IMR-90 (cell line): ENCODE data around the gene DEFB129. TPM values are rescaled to one million over a fixed set of nuclear protein-coding genes. Genes with fewer than 3 reads are reported as not detected.
"Not testable (repeated sequence)": the region's sequence is repeated elsewhere in the genome, so short reads cannot be mapped to it uniquely, and the experiment has no call there.

Experiments used
- ATAC-seq: fragments of 200-7000 bp; cut with Tn5 transposase; 2 replicates; pipeline ENCODE4 v1.9.1; 2020; ENCODE audit warnings: low read depth, mild to moderate bottlenecking, moderate library complexity
- BruUV-seq: library from RNA; stranded (reverse); fragments of 400-500 nt; replicated peaks from 2 replicates; lab custom pipeline; 2021; lab: Mats Ljungman, UMichigan
- CTCF ChIA-PET: fragments of 300-600 bp; formaldehyde crosslinking; extraction: SDS; loops from one replicate; lab custom pipeline; 2021; ENCODE audit warnings: antibody characterized with exemption; lab: Yijun Ruan, JAX
- POLR2A ChIA-PET: fragments of 300-600 bp; sonication (Branson Sonifier 250); formaldehyde crosslinking; loops from one replicate; lab custom pipeline; 2022; ENCODE audit warnings: antibody characterized with exemption; ENCODE audit not compliant: unreplicated experiment; lab: Charles Lee
- DNase-seq: peaks from one replicate; pipeline ENCODE4 v3.0.0; 2013
- H2AFZ ChIP-seq: replicated peaks from 2 replicates; pipeline ENCODE3; 2013; ENCODE audit warnings: low read length, mild to moderate bottlenecking; ENCODE audit not compliant: poor library complexity
- H2AK5ac ChIP-seq: 2 replicates; pipeline ENCODE4 v1.6.1; 2013; ENCODE audit warnings: low read depth, low read length, inconsistent platforms
- H2AK9ac ChIP-seq: replicated peaks from 2 replicates; pipeline ENCODE3; 2013; ENCODE audit warnings: mild to moderate bottlenecking, low read depth, low read length, moderate library complexity; ENCODE audit not compliant: poor library complexity
- H2BK120ac ChIP-seq: 2 replicates; pipeline ENCODE4 v1.6.1; 2013; ENCODE audit warnings: low read depth, low read length, inconsistent platforms
- H2BK15ac ChIP-seq: 3 replicates; pipeline ENCODE4 v1.6.1; 2013; ENCODE audit warnings: low read depth, low read length, inconsistent platforms
- H2BK20ac ChIP-seq: 2 replicates; pipeline ENCODE4 v1.6.1; 2013; ENCODE audit warnings: low read depth, mild to moderate bottlenecking, inconsistent platforms, low read length, moderate library complexity
- H2BK5ac ChIP-seq: 2 replicates; pipeline ENCODE4 v1.6.1; 2013; ENCODE audit warnings: mild to moderate bottlenecking, low read depth, low read length, inconsistent platforms; ENCODE audit not compliant: poor library complexity, severe bottlenecking
- H3K14ac ChIP-seq: replicated peaks from 2 replicates; pipeline ENCODE4 v1.6.1; 2013; ENCODE audit warnings: low read depth, low read length, inconsistent platforms
- H3K18ac ChIP-seq: 2 replicates; pipeline ENCODE4 v1.6.1; 2013; ENCODE audit warnings: low read depth, low read length, control low read depth
- H3K23ac ChIP-seq: 2 replicates; pipeline ENCODE4 v1.6.1; 2013; ENCODE audit warnings: low read depth, low read length, inconsistent platforms
- H3K27ac ChIP-seq: 2 replicates; pipeline ENCODE4 v1.5.1; 2013; ENCODE audit warnings: mild to moderate bottlenecking, control low read depth, low read length; ENCODE audit not compliant: insufficient read depth
- H3K27me3 ChIP-seq: 2 replicates; pipeline ENCODE4 v1.6.1; 2013; ENCODE audit warnings: low read length; ENCODE audit not compliant: control insufficient read depth, insufficient read depth
- H3K36me3 ChIP-seq: 2 replicates; pipeline ENCODE4 v1.6.1; 2013; ENCODE audit warnings: low read length, mixed read lengths; ENCODE audit not compliant: control insufficient read depth, insufficient read depth
- H3K4ac ChIP-seq: 2 replicates; pipeline ENCODE4 v1.6.1; 2013; ENCODE audit warnings: low read depth, low read length, inconsistent platforms
- H3K4me1 ChIP-seq: 2 replicates; pipeline ENCODE4 v1.6.1; 2013; ENCODE audit warnings: low read length, mixed read lengths; ENCODE audit not compliant: control insufficient read depth, insufficient read depth
- H3K4me2 ChIP-seq: 2 replicates; pipeline ENCODE4 v1.6.1; 2013; ENCODE audit warnings: low read depth, mild to moderate bottlenecking, control low read depth, low read length, moderate library complexity
- H3K4me3 ChIP-seq: 2 replicates; pipeline ENCODE4 v1.5.1; 2013; ENCODE audit warnings: low read depth, mild to moderate bottlenecking, control low read depth, low read length, moderate library complexity; ENCODE audit not compliant: insufficient read depth
- H3K56ac ChIP-seq: 2 replicates; pipeline ENCODE4 v1.6.1; 2013; ENCODE audit warnings: low read length, inconsistent platforms; ENCODE audit not compliant: insufficient read depth; ENCODE audit errors: extremely low read depth
- H3K79me1 ChIP-seq, 2 experiments: 2 replicates each; pipeline ENCODE4 v1.6.1; 2013; ENCODE audit warnings: low read length in 2 of 2, inconsistent platforms in 1 of 2, low read depth in 1 of 2
- H3K9ac ChIP-seq: 2 replicates; pipeline ENCODE4 v1.6.1; 2013; ENCODE audit warnings: low read depth, low read length, control low read depth
- H3K9me1 ChIP-seq: 2 replicates; pipeline ENCODE4 v1.6.1; 2013; ENCODE audit warnings: low read length, inconsistent platforms; ENCODE audit not compliant: insufficient read depth
- H3K9me3 ChIP-seq: 2 replicates; pipeline ENCODE4 v1.6.1; 2013; ENCODE audit warnings: low read length; ENCODE audit not compliant: control insufficient read depth, insufficient read depth
- H4K20me1 ChIP-seq: 2 replicates; pipeline ENCODE4 v1.6.1; 2013; ENCODE audit warnings: low read length, inconsistent platforms; ENCODE audit not compliant: insufficient read depth
- H4K5ac ChIP-seq: 2 replicates; pipeline ENCODE4 v1.6.1; 2013; ENCODE audit warnings: mild to moderate bottlenecking, low read depth, low read length, control low read depth
- H4K8ac ChIP-seq, 2 experiments: 2 replicates each; pipeline ENCODE4 v1.6.1; 2013; ENCODE audit warnings: low read depth in 2 of 2, low read length in 2 of 2, control low read depth in 1 of 2, inconsistent platforms in 1 of 2
- H4K91ac ChIP-seq: 2 replicates; pipeline ENCODE4 v1.6.1; 2013; ENCODE audit warnings: low read depth, low read length, inconsistent platforms; ENCODE audit not compliant: insufficient read depth
- WGBS, 2 experiments: methylation state at CpG; one replicate each; pipeline versions ENCODE4 v1.1.5 to v1.1.7; 2013; ENCODE audit warnings: missing lambda C conversion rate in 2 of 2; ENCODE audit not compliant: insufficient read length in 1 of 2; ENCODE audit errors: extremely low coverage in 2 of 2; 5-methylcytosine and 5-hydroxymethylcytosine counted together
- dilution Hi-C: fragments of 300-500 bp; cut with HindIII; formaldehyde crosslinking; loops from one replicate; pipeline ENCODE4 v1.14.3; 2018; ENCODE audit warnings: low sequenced_read_pairs; ENCODE audit not compliant: unreplicated experiment
- in situ Hi-C: fragments of 300-500 bp; cut with MboI; formaldehyde crosslinking; loops from 3 replicates; pipeline ENCODE4 v1.14.3; 2019; ENCODE audit warnings: low sequenced_read_pairs, inconsistent platforms, mixed read lengths
- intact Hi-C: fragments of 100-400 bp; cut with micrococcal nuclease; formaldehyde crosslinking; loops from 2 replicates; pipeline ENCODE4 v1.10.0; 2022
- polyA plus RNA-seq, 3 experiments: library from polyadenylated mRNA; depleted of rRNA; stranded (reverse); fragments of >200 nt; gene quantifications; 2 replicates each; pipeline ENCODE4 v1.2.3, GENCODE V29; 2012; ENCODE audit warnings: low replicate concordance in 1 of 3
- total RNA-seq: library from RNA; depleted of rRNA; stranded (reverse); fragments of >200 nt; gene quantifications from 2 replicates; pipeline ENCODE4 v1.2.3, GENCODE V29; 2012

The DEFB129 gene
- total and polyA plus RNA-seq, 2 of the 4 experiments (the other 2 are of a cell fraction): not detected

DNA sequence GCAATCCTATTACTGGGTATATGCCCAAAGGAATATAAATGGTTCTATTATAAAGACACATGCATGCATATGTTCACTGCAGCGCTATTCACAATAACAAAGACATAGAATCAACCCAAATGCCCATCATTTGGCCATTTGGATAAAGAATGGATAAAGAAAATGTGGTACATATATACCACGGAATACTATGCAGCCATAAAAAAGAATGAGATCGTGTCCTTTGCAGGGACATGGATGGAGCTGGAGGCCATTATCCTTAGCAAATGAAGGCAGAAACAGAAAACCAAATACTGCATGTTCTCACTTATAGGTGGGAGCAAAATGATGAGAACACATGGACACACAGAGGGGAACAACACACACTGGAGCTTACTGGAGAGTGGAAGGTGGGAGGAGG lies 1.2 kb upstream of the DEFB129 start:
- H3K4ac ChIP-seq, H2AK5ac ChIP-seq, H3K4me2 ChIP-seq, H3K9ac ChIP-seq, H3K56ac ChIP-seq, H3K14ac ChIP-seq, H4K8ac ChIP-seq, BruUV-seq, H2BK20ac ChIP-seq, H3K27ac ChIP-seq, POLR2A ChIA-PET, H3K27me3 ChIP-seq, H3K79me1 ChIP-seq, H4K91ac ChIP-seq, H3K36me3 ChIP-seq, ATAC-seq, H2AK9ac ChIP-seq, H3K9me3 ChIP-seq, H2BK120ac ChIP-seq, H3K23ac ChIP-seq, DNase-seq, dilution Hi-C loops, H4K5ac ChIP-seq, H4K20me1 ChIP-seq, intact Hi-C loops, H2AFZ ChIP-seq, H3K4me1 ChIP-seq, H2BK5ac ChIP-seq, CTCF ChIA-PET, H2BK15ac ChIP-seq, H3K18ac ChIP-seq, in situ Hi-C loops, H3K9me1 ChIP-seq, H3K4me3 ChIP-seq: not testable (repeated sequence)
- WGBS, 2 experiments: 33% methylated on average over 1 of the region's 3 CpGs; no CpG with 5 or more reads in 1 of the 2 experiments
